Inferior parietal cortex (tissue), 1 donor: ENCODE data around the gene MRPL2.

ENCODE experiments used
- DNase-seq: peaks from one replicate; pipeline ENCODE4 v3.0.0-alpha.2; 2016; ENCODE audit errors: extremely low spot score

Gene MRPL2

GRCh38 chr6:43059168-43060033 is at the start of gene MRPL2, which contains the start of gene KLC4:
TSS of gene MRPL2 (minus strand) at chr6:43059434. CDS start at chr6:43059381, 53 bp downstream.
TSS of gene KLC4 (plus strand) at chr6:43059631. CDS start at chr6:43061336, 1,705 bp downstream.
- peak; percentile 99 for DNase-seq

- DNase-seq, result no peak
Measured at GRCh38 chr6:43107344-43108062, 48.3 kb upstream of the MRPL2 start.

- DNase-seq, result no peak
Measured at GRCh38 chr6:43105538-43106222, 46.4 kb upstream of the MRPL2 start.

- DNase-seq, result no peak
Measured at GRCh38 chr6:43103253-43103876, 44.1 kb upstream of the MRPL2 start.

GRCh38 chr6:43101497-43101896 is 42.3 kb upstream of the MRPL2 start:
- DNase-seq, result no peak

GRCh38 chr6:43097502-43097901 is 38.3 kb upstream of the MRPL2 start:
- no peak for DNase-seq

- DNase-seq, result no peak
Measured at GRCh38 chr6:43097098-43097489, 37.9 kb upstream of the MRPL2 start.

- no peak for DNase-seq
Measured at GRCh38 chr6:43096451-43097097, 37.3 kb upstream of the MRPL2 start.

GRCh38 chr6:43095939-43096338 is 36.7 kb upstream of the MRPL2 start:
- no peak for DNase-seq

- DNase-seq, result no peak
Measured at GRCh38 chr6:43093436-43094289, 34.4 kb upstream of the MRPL2 start.

- no peak for DNase-seq
Measured at GRCh38 chr6:43092635-43093034, 33.4 kb upstream of the MRPL2 start.

GRCh38 chr6:43091436-43091991 is 32.3 kb upstream of the MRPL2 start:
- no peak for DNase-seq

- no peak for DNase-seq
Measured at GRCh38 chr6:43091020-43091419, 31.8 kb upstream of the MRPL2 start.

- no peak for DNase-seq
Measured at GRCh38 chr6:43090559-43090956, 31.3 kb upstream of the MRPL2 start.

- no peak for DNase-seq
Measured at GRCh38 chr6:43089874-43090558, 30.8 kb upstream of the MRPL2 start.

GRCh38 chr6:43089467-43089866 is 30.2 kb upstream of the MRPL2 start:
- DNase-seq, result no peak

GRCh38 chr6:43088654-43089056 is 29.4 kb upstream of the MRPL2 start:
- DNase-seq, result no peak

GRCh38 chr6:43086022-43086658 is 26.9 kb upstream of the MRPL2 start:
- DNase-seq, result no peak
